Aorta (tissue), 5 donors: ENCODE data around the gene IMMP1L. TPM values are rescaled to one million over a fixed set of nuclear protein-coding genes. Genes with fewer than 3 reads are reported as not detected.

ENCODE experiments used
- ATAC-seq: fragments of 200-7000 bp; cut with Tn5 transposase; one replicate; pipeline ENCODE4 v1.9.1; 2022; ENCODE audit warnings: moderate library complexity; ENCODE audit not compliant: low FRiP score
- DNase-seq, 2 donors: peaks; one replicate each; pipeline ENCODE4 v3.0.0-alpha.2; 2020
- H3K27ac ChIP-seq, 2 donors: one replicate each; pipeline ENCODE4 v1.5.1; 2013; ENCODE audit warnings: low read length in 2 of 2, mild to moderate bottlenecking in 2 of 2, moderate library complexity in 2 of 2, control low read depth in 1 of 2, inconsistent platforms in 1 of 2, low read depth in 1 of 2
- H3K27me3 ChIP-seq, 2 donors: one replicate each; pipeline ENCODE4 v1.6.1; 2013; ENCODE audit warnings: control low read depth in 1 of 2, low read length in 1 of 2, mild to moderate bottlenecking in 1 of 2, moderate library complexity in 1 of 2; ENCODE audit not compliant: insufficient read depth in 2 of 2, control insufficient read depth in 1 of 2
- H3K36me3 ChIP-seq, 2 donors: one replicate each; pipeline ENCODE4 v1.6.1; 2013; ENCODE audit warnings: control low read depth in 1 of 2, low read length in 1 of 2, mild to moderate bottlenecking in 1 of 2; ENCODE audit not compliant: insufficient read depth in 2 of 2, control insufficient read depth in 1 of 2
- H3K4me1 ChIP-seq, 2 donors: one replicate each; pipeline ENCODE4 v1.6.1; 2013; ENCODE audit warnings: low read length in 2 of 2, control low read depth in 1 of 2, mild to moderate bottlenecking in 1 of 2, moderate library complexity in 1 of 2; ENCODE audit not compliant: insufficient read depth in 2 of 2, control insufficient read depth in 1 of 2
- H3K4me3 ChIP-seq, 2 donors: one replicate each; pipeline ENCODE4 v1.5.1; 2013; ENCODE audit warnings: low read length in 2 of 2, control low read depth in 1 of 2, mild to moderate bottlenecking in 1 of 2
- H3K9me3 ChIP-seq: one replicate; pipeline ENCODE4 v1.6.1; 2013; ENCODE audit warnings: mild to moderate bottlenecking, low read length; ENCODE audit not compliant: control insufficient read depth
- WGBS, 2 donors: extraction: QIAGEN DNeasy Blood & Tissue Kit; methylation state at CpG; one replicate each; pipeline ENCODE4 v1.1.7; 2013; 5-methylcytosine and 5-hydroxymethylcytosine counted together
- intact Hi-C, 2 donors: fragments of 100-400 bp; cut with DNase I; formaldehyde crosslinking; loops; one replicate each; pipeline versions ENCODE4 v1.14.2 to v1.15.0; 2022
- long read RNA-seq, 2 donors: library from polyadenylated mRNA; unstranded; transcript quantifications; one replicate each; pipeline ENCODE4 v2.0.0, GENCODE V29; 2020 to 2021
- polyA plus RNA-seq, 2 donors: library from polyadenylated mRNA; stranded (reverse); fragments of 200-250 nt; gene quantifications; one replicate each; pipeline ENCODE4 v1.2.3, GENCODE V29; 2013
- total RNA-seq, 2 donors: library from RNA; stranded (reverse); fragmentation: NEBNext Ultra II Directional; extraction: Animal tissue kit (Norgen Biotek cat#: 25700); gene quantifications; one replicate each; pipeline ENCODE4 v1.2.1, GENCODE V29; 2021
- donor health status: healthy with polysubstance abuse.
- donor health status: Bipolar disorder and iron deficiency.
- donor health status: DM: no; HTN: no; CAD: no.
- donor health status: DM: no; HTN: no; CAD: no.
- donor health status: DM: yes; HTN: yes; CAD: no.

The IMMP1L gene, protein sequence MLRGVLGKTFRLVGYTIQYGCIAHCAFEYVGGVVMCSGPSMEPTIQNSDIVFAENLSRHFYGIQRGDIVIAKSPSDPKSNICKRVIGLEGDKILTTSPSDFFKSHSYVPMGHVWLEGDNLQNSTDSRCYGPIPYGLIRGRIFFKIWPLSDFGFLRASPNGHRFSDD
- total RNA-seq (10 to 100 TPM; 13.5 to 14.2 TPM), polyA plus RNA-seq (10 to 100 TPM in 1 of 2 donors, 1 to 10 TPM in 1; 8.5 to 25.1 TPM)
- long read RNA-seq, donor 1, partial matches to known transcripts = 0 of 6 reads
- long read RNA-seq, donor 1, other reads (novel, unspliced or antisense) = 3 of 6 reads
- long read RNA-seq, donor 2, partial matches to known transcripts = 0 of 4 reads
- long read RNA-seq, donor 2, other reads (novel, unspliced or antisense) = 2 of 4 reads

DNA sequence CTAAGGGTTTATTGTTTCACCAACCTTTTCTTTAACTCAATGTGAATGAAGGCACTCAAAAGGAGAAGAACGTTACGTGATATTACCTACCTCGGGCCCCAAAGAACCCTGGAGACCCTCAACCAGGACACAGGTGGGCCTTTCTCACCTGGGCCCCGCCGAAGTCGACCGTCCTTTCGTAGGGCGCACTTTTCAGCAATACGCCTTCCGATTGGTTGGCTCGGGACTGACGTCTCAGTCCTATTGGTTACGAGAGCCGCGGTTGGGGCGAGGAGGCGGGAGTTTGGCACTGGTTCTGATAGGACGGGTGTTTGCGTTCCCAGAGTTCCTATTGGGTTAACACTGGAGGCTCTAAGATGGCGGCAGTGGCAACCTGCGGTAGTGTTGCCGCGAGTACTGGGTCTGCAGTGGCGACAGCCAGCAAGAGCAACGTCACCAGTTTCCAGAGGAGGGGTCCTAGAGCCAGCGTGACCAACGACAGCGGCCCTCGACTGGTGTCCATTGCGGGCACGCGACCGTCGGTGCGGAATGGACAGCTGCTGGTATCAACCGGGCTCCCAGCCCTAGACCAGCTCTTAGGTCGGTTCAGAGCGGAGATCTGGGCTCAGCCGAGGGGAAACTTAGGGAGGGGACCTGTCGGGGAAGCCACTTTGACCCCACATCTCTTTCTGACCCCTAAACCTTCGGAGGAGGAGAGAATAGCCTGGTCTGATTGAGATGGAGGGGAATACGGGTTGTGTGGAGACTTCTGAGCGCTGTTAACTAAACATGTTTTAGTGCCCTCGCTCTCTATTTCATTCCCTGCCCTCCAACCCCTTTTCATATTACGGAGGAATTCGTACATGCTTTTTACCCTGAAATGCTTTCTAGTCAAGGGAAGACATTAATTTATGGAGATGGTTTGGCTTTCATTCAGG is at the start of gene IMMP1L, which contains the start of gene ELP4:
Gene IMMP1L (minus strand): TSS at position 194 of the 917 bp plus-strand sequence. CDS start 46,346 bp downstream, outside the sequence.
Gene ELP4 (plus strand): TSS at position 339 of the 917 bp plus-strand sequence. CDS start 18 bp downstream, at position 357.
- intact Hi-C loops = no loop called here
- 0% methylated on average over 47 of the region's 47 CpGs for WGBS, 2 donors
- peak within 1 kb of the TSS in 1 of 2 donors; percentile 92 for H3K27ac ChIP-seq
- H3K4me1 ChIP-seq = no peaks in the 10 kb centered on the region
- ATAC-seq (peak; percentile 99), DNase-seq (peak; percentile 97)
- H3K36me3 ChIP-seq = no peaks in the 10 kb centered on the region
- no peaks in the 10 kb centered on the region for H3K9me3 ChIP-seq
- H3K4me3 ChIP-seq = peak within 1 kb of the TSS; percentile 95 to 97
- no peaks in the 10 kb centered on the region for H3K27me3 ChIP-seq

DNA sequence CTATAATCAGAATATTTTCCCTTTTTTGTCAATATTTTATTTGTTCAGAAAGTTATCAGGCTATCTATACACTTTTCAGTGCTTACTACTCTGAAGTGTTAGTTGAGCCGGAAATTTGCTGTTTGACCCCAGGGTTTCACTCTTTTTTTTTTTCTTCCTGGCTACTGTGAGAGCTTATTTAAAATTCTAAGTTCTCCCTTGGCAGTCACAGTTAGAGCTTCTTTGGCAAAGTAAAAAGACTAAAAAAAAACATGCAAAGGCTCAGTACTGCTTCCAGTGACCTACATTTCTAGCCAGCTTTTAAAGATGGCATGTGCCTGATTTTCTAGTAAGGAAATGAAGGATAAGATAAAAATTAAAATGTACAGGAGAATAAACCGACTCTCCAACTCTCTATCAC is 48.6 kb upstream of the IMMP1L start:
- Histone ChIP-seq H3K36me3 (no peaks in the 10 kb centered on the region), H3K9me3 (no peaks in the 10 kb centered on the region), H3K4me1 (no peaks in the 10 kb centered on the region), H3K27ac (no peak overlapping the region), H3K27me3 (no peaks in the 10 kb centered on the region), H3K4me3 (no peak overlapping the region)
- 4 to 6% methylated on average over 2 of the region's 2 CpGs for WGBS, 2 donors
- ATAC-seq (no peak), DNase-seq (no peak)
- intact Hi-C loops = no loop called here

DNA sequence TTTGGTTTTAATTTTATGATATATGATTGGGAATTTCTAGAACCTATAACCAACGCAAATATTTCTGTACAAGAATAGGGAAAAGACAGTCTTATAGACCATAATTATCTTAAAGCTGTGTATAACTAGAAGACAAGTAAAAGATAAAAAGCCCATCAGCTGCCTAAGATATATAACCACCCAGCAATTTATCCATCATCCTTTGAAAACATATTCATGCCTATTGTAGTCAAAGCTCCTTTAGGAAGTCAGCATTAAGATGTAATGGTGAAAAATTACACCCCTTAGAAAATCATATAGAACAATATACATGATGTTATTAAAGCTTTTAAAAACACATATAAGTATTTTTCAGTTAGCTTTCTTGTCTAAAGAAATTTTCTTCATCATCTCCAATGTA is 46.5 kb upstream of the IMMP1L start:
- ATAC-seq (no peak), DNase-seq (no peak)
- H3K27me3 ChIP-seq = no peaks in the 10 kb centered on the region
- no peaks in the 10 kb centered on the region for H3K4me1 ChIP-seq
- no peaks in the 10 kb centered on the region for H3K36me3 ChIP-seq
- no peak overlapping the region for H3K27ac ChIP-seq
- intact Hi-C loops = no loop called here
- 90 to 95% methylated on average over 1 of the region's 1 CpG for WGBS, 2 donors
- H3K9me3 ChIP-seq = no peaks in the 10 kb centered on the region
- no peak overlapping the region for H3K4me3 ChIP-seq

DNA sequence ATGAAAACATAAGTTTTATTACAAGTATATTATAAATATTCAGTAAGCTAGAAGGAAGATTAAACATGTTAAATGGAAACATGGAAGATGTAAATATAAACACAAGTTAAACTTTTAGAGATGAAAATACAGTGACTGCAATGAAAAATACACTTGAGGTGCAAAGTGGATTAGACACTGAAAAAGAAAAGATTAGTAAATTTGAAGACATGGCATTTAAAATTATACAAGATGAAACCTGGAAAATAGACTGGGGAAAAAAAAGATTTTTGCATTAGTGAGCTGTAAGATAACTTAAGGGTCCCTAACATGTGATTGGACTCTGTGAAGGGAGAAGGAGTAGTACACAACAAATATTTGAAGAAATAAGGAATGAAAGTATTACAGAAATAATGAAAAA is 33.4 kb upstream of the IMMP1L start:
- Histone ChIP-seq H3K4me3 (no peak overlapping the region), H3K4me1 (no peaks in the 10 kb centered on the region), H3K36me3 (peaks cover 0 to 4% of the 10 kb centered on the region in 2 donors), H3K9me3 (no peaks in the 10 kb centered on the region), H3K27me3 (no peaks in the 10 kb centered on the region), H3K27ac (no peak overlapping the region)
- DNase-seq (no peak), ATAC-seq (no peak)
- intact Hi-C loops = no loop called here

DNA sequence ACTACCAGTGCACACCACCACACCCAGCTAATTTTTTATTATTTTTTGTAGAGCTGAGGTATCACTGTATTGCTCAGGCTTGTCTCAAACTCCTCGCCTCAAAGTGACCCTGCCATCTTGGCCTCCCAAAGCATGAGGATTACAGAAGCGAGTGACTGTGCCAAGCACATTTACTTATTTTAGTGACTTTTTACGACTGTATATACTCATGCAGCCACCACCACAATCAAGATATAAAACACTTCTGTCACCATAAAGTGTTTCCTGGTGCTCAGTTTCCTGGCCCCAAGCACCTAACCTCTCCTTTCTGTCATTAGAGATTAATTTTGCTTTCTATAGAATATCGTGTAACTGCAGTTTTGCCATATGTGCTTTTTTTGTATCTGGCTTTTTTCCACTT is 26.1 kb upstream of the IMMP1L start:
- Histone ChIP-seq H3K9me3 (no peaks in the 10 kb centered on the region), H3K4me1 (no peaks in the 10 kb centered on the region), H3K27ac (no peak overlapping the region), H3K4me3 (no peak overlapping the region), H3K36me3 (peaks cover 0 to 3% of the 10 kb centered on the region in 2 donors), H3K27me3 (no peaks in the 10 kb centered on the region)
- 82 to 85% methylated on average over 4 of the region's 4 CpGs for WGBS, 2 donors
- DNase-seq (no peak), ATAC-seq (no peak)
- intact Hi-C loops = no loop called here

DNA sequence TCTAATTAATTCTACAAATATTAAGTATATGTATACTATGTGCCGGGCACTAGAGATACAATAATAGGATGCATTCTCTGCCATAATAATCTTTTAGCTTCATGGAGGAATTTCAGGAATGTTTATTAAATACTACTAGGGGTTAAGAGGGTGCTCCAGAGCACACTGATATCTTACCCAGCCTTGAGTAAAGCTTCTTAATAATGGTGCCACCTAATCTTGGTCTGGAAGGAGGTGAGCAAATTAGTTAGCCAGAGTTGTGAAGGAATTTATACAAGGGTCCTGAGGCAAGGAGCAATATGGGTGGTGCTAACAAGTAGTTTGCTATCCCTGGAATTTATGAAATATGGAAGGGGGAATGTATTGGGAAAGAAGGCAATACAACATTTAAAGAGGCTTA is 21.9 kb upstream of the IMMP1L start:
- Histone ChIP-seq H3K27me3 (no peaks in the 10 kb centered on the region), H3K27ac (no peak overlapping the region), H3K4me3 (no peak overlapping the region), H3K4me1 (no peaks in the 10 kb centered on the region), H3K9me3 (no peaks in the 10 kb centered on the region), H3K36me3 (peaks cover 0 to 3% of the 10 kb centered on the region in 2 donors)
- ATAC-seq (no peak), DNase-seq (no peak)
- intact Hi-C loops = no loop called here
- 88 to 91% methylated on average over 1 of the region's 1 CpG for WGBS, 2 donors

DNA sequence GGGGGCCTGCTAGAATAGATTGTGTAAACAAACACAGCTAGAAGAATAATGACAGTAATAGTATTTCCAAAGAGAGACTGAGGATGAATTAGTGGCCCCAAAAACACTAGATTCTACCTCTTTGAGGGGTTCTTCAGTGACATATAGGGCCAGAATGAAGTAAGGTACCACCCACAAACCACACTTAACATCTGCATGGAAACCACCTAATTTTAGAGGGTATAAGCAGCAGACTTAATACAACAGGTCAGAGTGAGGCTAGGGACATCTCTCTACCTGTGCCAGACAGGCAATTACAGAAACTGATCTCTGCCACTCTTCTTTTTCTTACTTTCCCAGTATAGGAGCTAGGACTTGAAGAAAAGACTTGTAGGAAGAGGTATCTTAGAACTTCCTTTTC is 20.3 kb upstream of the IMMP1L start:
- Histone ChIP-seq H3K4me3 (no peak overlapping the region), H3K27ac (no peak overlapping the region), H3K4me1 (no peaks in the 10 kb centered on the region), H3K9me3 (no peaks in the 10 kb centered on the region), H3K36me3 (no peaks in the 10 kb centered on the region), H3K27me3 (no peaks in the 10 kb centered on the region)
- ATAC-seq = no peak
- no peak for DNase-seq
- intact Hi-C loops = no loop called here

DNA sequence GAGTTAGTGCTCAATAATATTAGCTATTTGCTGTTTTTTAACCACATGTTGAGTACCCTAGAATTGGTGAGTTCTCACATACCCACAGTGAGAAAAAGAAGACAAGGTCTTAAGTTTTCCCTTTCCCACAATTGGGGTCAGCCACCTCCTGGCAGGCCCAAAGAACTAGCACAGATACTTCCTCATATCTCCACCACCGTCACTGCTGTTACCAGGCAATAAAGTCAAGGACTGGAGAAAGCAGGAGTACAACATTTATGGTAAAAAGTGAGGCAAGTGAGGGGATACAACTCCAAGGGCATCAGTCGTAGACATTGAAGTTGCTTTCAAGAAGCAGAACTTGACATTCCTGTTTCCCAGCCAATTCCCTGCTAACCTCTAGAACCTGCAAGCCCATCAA is 19.8 kb upstream of the IMMP1L start:
- Histone ChIP-seq H3K36me3 (no peaks in the 10 kb centered on the region), H3K4me3 (no peak overlapping the region), H3K27ac (no peak overlapping the region), H3K27me3 (no peaks in the 10 kb centered on the region), H3K9me3 (no peaks in the 10 kb centered on the region), H3K4me1 (no peaks in the 10 kb centered on the region)
- ATAC-seq = no peak
- 93 to 94% methylated on average over 2 of the region's 2 CpGs for WGBS, 2 donors
- intact Hi-C loops = no loop called here
- DNase-seq = no peak
